HG02870 (cell line): Measurements from ENCODE around the gene VPS8.

Experiments
- ATAC-seq: cut with Tn5 transposase; IDR thresholded peaks from one replicate; pipeline ENCODE4 v1.9.1; 2021; ENCODE audit warnings: mild to moderate bottlenecking, moderate library complexity; ENCODE audit not compliant: unreplicated experiment

VPS8 gene

GRCh38 chr3:184780981-184781515 is 30.9 kb upstream of the VPS8 start:
- no peak for ATAC-seq

GRCh38 chr3:184781801-184782200 is 30.2 kb upstream of the VPS8 start:
- no peak for ATAC-seq

DNA sequence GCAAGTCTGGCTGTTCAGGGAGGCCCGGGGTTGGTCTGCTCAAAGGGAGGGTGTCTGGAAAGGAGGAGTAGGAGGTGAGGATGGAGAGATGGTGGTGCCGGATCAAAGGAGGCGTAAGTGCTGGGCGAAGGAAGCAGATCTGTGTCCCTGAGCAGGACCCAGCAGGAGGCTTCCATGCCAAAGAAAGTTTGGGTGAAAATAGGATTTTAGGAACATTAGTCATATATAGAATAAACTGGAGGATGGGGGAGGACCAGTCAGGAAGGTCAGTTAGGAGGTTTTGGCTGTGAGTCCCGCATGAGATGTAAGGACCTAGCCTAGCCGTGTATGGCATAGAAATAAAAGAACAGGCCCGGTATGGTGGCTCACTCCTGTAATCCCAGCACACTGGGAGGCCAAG is 28.6 kb upstream of the VPS8 start:
- no peak for ATAC-seq

DNA sequence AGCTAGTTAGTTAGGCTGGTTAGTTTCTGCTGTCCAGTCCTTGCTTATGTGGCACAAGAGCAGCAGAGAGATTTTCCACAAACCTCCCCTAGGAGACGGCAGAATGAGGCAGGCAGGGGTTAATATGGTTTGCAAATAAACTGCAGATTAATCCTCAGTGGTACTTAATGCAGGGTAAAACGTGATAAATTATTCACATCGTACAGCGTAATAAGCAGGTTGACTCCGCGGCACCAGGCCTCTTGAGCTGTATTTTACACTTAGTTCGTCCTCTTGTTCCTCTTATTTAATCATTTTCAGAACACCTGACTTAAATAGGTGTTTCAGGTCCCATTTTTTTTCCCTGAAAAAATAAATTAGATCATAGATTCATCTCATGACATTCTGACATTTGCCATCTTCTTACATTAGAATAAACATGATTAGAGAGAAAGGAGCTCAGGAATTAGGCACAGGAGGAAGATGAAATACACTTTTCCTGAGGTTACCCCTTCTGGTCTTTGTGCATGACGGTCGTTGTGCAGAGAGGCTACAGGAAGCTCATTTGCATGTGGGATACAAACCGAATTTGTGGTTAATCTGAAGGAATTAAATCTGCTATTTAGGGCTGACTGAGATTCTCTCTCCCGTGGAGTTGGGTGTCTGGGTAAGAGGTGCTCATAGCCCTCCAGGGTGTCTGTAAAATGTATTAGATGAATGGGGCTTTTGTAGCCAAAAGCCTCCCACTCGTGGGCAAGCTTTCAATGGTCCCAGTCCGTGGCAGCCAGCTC is 27.1 kb upstream of the VPS8 start:
- ATAC-seq: no peak

- ATAC-seq: no peak
These were observed 26.1 kb upstream of the VPS8 start for GRCh38 chr3:184785890-184786279.

DNA sequence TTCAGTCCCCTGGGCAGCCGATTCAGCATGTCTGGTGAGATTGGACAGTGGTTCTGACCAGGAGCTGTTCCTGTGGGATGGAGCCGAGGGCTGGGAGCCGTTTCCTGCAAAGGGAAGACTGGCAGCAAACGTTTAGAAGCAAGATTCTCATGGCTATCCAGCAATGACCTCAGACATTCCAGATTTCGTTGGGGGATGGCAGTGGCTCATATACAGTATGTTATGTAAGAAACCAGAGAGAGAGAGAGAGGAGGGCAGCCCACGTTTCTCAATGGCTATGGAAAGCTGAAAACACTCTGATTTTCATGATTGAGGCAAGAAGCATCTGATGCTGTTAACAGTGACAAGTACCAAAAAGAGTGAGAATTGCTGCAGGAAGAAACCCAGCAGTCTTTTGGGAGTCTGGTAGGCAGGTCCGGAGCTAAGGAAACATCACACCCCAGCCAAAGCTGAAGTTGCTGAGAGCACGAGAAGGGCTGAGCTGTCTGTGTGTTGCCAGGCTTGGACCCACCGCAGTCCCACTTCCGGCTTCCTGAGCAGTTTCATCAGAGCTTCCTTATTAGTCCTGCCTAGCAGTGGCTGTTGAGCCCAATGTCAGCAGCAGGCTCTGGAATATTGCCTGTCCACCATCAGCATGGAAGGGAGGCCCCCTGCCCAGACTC is 25.6 kb upstream of the VPS8 start:
- ATAC-seq: no peak

- no peak for ATAC-seq
These were observed 23.2 kb upstream of the VPS8 start for GRCh38 chr3:184788751-184789150.

GRCh38 chr3:184789314-184789998 is 22.5 kb upstream of the VPS8 start:
- no peak for ATAC-seq

DNA sequence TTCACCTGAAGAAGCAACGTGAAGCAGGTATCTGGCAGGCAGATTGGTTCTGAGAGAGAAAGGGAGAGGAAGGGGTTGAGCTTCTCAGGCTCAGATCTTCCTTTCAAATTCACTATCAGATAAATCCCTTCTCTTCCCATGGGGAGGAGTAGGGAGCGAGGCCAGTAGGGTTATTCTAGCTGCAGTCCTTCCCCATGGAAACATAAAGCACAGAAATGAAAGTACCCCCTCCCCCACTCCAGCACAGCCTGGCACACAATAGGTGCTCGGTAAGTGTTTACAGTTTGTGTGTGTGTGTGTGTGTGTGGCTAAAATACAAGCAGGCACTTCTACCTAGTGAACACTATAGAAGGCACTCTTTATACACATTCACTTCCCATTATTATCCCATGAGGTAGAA is 20.8 kb upstream of the VPS8 start:
- no peak for ATAC-seq

GRCh38 chr3:184795522-184796190 is 16.3 kb upstream of the VPS8 start:
- no peak for ATAC-seq

DNA sequence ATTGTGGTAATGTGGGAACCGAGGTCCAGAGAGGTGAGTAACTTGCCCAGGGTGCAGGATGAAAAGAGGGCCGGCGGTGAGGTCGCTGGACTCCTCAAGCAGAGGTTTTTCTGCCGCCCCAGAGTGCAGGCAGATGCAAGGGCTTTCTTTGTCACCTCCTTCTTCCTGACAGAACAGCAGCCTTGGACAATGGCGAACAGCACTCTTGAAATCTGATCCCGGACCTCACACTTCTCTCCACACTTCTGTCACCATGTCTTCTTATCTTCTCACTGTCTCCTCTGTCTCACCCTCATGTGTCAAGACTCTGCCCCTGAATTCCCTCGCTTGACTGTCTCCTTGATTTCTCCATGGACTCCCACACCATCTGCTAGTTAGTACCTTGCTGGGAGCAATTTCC is 15.4 kb upstream of the VPS8 start:
- ATAC-seq: no peak

DNA sequence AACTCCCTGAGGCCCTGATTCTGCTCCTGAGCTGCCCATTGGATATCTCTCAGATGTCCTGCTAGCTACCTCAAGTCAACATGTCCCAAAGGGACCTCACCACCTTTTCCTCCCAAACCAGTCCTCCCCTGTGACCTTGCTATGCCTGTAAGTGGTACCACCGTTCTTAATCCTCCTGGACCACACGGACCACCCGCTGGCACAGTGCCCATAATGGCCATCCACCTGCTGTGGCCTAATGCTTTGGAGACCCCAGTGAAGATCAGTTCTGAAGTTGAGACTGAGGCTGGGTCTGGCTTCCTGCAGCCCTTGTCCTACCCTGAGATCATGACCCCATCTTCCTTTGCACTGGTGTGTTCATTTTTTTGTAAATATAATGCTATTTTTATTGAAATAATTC is 15.0 kb upstream of the VPS8 start:
- ATAC-seq: no peak

DNA sequence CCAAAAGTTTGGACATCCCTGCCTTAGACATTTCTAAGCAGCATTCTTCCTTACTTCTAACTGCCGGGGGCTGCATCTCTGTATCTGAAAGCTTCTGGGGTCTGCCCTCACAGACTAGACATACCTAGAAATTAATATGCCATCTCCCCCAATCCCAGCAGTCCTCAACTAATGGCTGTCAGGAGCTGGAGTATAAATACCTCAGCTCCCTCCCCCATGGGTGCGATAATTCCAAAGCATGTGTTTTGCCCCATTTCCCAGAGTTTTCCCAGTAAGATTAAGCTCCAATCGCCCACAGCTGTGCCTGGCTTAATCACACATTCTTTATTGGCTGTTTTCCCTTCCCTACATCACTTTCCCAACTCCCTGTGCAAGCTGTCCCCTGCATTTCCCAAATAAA is 13.8 kb upstream of the VPS8 start:
- ATAC-seq: no peak

DNA sequence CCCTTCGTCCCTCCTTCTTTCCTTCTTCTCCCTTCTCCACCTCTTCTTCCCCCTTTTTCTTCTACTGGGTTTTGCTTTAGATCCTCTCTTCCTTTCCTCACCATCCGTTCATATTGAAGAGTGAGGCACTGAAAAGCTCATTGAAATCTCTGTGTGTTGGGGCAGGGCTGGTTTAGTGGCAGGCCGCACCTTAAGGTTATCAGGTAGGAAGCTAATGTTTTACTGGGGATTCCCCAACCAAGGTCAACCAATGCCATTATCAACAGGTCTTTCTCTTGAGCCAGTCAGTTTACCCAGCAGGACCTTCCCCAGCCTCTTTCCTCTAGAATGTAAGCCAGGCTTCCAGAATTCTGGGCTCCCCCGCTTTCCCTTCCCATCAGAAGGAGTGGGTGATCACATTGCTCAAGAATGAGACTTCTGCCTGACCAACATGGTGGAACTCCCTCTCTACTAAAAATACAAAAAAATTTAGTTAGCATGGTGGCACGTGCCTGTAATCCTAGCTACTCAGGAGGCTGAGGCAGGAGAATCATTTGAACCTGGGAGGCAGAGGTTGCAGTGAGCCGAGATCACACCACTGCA is 11.5 kb upstream of the VPS8 start:
- no peak for ATAC-seq

DNA sequence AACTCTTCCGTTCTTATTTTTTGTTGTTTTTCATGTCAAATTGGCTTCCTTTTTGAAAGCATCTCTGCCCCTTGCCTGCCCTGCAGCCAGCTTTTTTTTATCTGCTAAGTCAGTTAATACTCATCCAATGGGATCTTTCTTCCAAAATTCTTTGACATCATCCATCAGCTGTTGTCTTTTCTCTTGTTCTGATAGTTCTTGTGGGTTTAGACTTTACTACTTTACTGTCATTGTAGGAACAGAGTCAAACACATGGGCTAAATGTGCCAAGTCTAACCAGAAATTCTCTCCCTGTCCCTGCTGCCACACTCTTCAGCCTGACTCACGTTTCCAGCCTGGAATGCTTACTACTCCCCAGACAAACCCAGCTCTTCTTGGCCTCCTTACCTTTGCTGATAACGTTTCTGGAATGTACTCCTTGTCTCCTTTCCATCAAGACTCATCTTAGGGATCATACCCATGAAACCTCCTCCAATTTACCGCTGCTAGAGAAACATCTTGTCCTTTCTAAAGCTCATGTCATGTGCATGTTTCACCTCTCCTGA is 10.7 kb upstream of the VPS8 start:
- no peak for ATAC-seq

DNA sequence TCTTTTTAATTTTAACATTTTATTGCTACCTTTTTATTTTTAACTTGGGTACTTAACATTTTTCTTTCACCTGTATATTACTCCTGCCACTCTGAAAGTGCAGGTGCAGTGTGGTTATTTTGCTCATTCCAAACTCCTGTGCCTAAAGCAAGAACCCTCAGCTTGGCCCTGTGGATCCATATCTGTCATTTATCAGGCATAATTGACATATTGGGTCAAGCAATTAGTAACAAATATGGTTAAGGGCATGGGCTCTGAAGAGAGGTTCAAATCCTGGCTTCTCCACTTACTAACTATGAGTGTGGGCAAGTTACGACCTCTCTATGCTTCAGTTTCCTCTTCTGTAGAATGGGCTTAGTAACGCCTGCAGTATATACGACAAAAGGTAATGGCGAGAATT is 9.8 kb upstream of the VPS8 start:
- ATAC-seq: no peak

GRCh38 chr3:184804801-184805200 is 7.2 kb upstream of the VPS8 start:
- ATAC-seq: no peak

- no peak for ATAC-seq
These were observed 6.5 kb upstream of the VPS8 start for GRCh38 chr3:184805351-184806038.

- no peak for ATAC-seq
These were observed 5.2 kb upstream of the VPS8 start for GRCh38 chr3:184806567-184807271.
